HFF-Myc (cell line): ENCODE data around the gene ADRB1.

Experiments used
- DNase-seq: peaks from one replicate; pipeline ENCODE4 v3.0.0-alpha.2; 2011; ENCODE audit warnings: low read depth; ENCODE audit errors: extremely low read depth
- H3K4me3 ChIP-seq: replicated peaks from 2 replicates; pipeline ENCODE4 v1.5.1; 2011; ENCODE audit warnings: low read depth, mild to moderate bottlenecking, control low read depth, low read length
- TF ChIP-seq, protein P1 (sequence below): IDR thresholded peaks from 2 replicates; pipeline ENCODE4 v1.5.1; 2012; ENCODE audit warnings: mild to moderate bottlenecking, low read depth, low read length, control low read depth; ENCODE audit errors: missing control alignments

ADRB1 gene

DNA sequence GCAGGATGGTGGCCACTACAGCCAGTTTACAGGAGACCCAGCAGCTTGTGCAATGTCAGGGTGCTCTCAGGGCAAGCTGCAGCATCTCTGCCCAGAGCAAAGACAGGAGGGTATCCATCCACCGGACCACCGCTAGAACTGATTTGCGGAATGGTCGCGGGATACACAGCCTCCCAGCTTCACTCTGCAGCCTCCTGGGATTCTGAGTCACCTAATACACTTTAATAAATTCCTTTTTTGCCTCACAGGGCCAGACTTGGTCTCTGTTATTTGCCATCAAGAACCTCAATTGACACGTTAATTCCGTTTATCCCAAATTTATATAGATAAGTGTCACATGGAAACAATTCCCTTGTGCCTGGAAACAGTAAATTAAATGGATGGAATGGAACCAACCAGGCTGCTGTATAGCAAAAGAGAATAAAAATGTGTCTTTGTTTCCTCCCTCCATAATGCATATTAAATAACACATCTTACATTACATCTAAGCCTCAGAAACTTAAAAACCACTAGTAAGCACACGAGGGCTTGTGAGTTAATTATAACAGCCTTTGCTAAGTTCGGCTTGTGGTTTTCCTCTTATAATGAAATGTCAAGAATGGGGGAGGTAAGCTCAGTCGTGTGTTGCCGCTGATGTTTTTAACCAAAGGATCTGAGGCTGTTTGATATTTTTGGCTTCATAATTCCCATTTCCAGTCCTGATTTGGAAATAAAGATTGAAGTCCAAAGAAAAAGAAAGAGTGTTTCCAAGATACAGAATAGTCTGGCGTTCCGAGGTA is 52.1 kb downstream of the ADRB1 start:
- DNase-seq, result no peak
- TF ChIP-seq, protein P1, sequence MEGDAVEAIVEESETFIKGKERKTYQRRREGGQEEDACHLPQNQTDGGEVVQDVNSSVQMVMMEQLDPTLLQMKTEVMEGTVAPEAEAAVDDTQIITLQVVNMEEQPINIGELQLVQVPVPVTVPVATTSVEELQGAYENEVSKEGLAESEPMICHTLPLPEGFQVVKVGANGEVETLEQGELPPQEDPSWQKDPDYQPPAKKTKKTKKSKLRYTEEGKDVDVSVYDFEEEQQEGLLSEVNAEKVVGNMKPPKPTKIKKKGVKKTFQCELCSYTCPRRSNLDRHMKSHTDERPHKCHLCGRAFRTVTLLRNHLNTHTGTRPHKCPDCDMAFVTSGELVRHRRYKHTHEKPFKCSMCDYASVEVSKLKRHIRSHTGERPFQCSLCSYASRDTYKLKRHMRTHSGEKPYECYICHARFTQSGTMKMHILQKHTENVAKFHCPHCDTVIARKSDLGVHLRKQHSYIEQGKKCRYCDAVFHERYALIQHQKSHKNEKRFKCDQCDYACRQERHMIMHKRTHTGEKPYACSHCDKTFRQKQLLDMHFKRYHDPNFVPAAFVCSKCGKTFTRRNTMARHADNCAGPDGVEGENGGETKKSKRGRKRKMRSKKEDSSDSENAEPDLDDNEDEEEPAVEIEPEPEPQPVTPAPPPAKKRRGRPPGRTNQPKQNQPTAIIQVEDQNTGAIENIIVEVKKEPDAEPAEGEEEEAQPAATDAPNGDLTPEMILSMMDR, result no peak
- H3K4me3 ChIP-seq, result no peak overlapping the region
